ENCODE results near the gene ACSM2A.

DNA sequence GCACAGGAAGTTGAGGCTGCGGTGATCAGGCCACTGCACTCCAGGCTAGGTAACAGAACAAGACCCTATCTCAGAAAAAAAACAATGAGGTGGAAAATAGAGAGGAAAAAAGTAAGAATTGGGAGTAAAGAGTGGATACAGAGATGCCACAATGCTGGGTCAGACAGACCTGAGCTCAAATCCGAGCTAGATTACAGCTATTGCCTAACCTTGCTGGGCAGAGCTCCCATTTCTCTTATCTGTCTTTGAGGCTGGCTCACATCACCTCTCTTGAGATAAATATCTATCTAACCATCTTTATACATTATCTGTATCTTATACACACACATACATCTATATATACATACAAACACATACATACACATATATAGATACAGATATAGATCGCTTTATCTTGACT, 65.8 kb downstream of the ACSM2A start:
- TF ChIP-seq, protein P1, sequence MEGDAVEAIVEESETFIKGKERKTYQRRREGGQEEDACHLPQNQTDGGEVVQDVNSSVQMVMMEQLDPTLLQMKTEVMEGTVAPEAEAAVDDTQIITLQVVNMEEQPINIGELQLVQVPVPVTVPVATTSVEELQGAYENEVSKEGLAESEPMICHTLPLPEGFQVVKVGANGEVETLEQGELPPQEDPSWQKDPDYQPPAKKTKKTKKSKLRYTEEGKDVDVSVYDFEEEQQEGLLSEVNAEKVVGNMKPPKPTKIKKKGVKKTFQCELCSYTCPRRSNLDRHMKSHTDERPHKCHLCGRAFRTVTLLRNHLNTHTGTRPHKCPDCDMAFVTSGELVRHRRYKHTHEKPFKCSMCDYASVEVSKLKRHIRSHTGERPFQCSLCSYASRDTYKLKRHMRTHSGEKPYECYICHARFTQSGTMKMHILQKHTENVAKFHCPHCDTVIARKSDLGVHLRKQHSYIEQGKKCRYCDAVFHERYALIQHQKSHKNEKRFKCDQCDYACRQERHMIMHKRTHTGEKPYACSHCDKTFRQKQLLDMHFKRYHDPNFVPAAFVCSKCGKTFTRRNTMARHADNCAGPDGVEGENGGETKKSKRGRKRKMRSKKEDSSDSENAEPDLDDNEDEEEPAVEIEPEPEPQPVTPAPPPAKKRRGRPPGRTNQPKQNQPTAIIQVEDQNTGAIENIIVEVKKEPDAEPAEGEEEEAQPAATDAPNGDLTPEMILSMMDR (IDR thresholded peaks at IDR 0.05) = no peak
- TF ChIP-seq POLR2A (IDR thresholded peaks at IDR 0.05) = no peak
